Liver (tissue), 9 donors: Measurements from ENCODE around the gene ASTE1. TPM values are rescaled to one million over a fixed set of nuclear protein-coding genes. Genes with fewer than 3 reads are reported as not detected.

Experiments used
- DNase-seq: peaks from one replicate; pipeline ENCODE4 v3.0.0-alpha.2; 2017; ENCODE audit warnings: low spot score
- H3K27ac ChIP-seq, 2 donors: one replicate each; pipeline ENCODE4 v1.7.0; 2013; ENCODE audit warnings: inconsistent platforms in 2 of 2, low read length in 2 of 2, control low read depth in 1 of 2, low read depth in 1 of 2, mild to moderate bottlenecking in 1 of 2
- H3K27me3 ChIP-seq, 4 donors: one replicate each; pipeline versions ENCODE4 v1.6.1 to v1.7.0; 2013; ENCODE audit warnings: low read length in 3 of 4, inconsistent platforms in 1 of 4, mild to moderate bottlenecking in 1 of 4, moderate library complexity in 1 of 4; ENCODE audit not compliant: control insufficient read depth in 4 of 4, insufficient read depth in 4 of 4
- H3K36me3 ChIP-seq, 4 donors: one replicate each; pipeline versions ENCODE4 v1.6.1 to v1.7.0; 2013; ENCODE audit warnings: low read length in 3 of 4, mild to moderate bottlenecking in 3 of 4, low read depth in 1 of 4, moderate library complexity in 1 of 4; ENCODE audit not compliant: control insufficient read depth in 4 of 4, insufficient read depth in 3 of 4
- H3K4me1 ChIP-seq, 4 donors: one replicate each; pipeline versions ENCODE4 v1.6.1 to v1.7.0; 2013; ENCODE audit warnings: low read length in 3 of 4, mild to moderate bottlenecking in 3 of 4, moderate library complexity in 1 of 4; ENCODE audit not compliant: control insufficient read depth in 4 of 4, insufficient read depth in 4 of 4
- H3K4me3 ChIP-seq, 3 donors: one replicate each; pipeline versions ENCODE4 v1.6.1 to v1.7.0; 2013; ENCODE audit warnings: low read length in 3 of 3, control low read depth in 1 of 3, low read depth in 1 of 3, mild to moderate bottlenecking in 1 of 3
- H3K9ac ChIP-seq, 2 donors: one replicate each; pipeline ENCODE4 v1.7.0; 2013; ENCODE audit warnings: low read length in 2 of 2, mild to moderate bottlenecking in 2 of 2, moderate library complexity in 2 of 2, control low read depth in 1 of 2, low read depth in 1 of 2
- H3K9me3 ChIP-seq, 4 donors: one replicate each; pipeline versions ENCODE4 v1.6.1 to v1.7.0; 2013; ENCODE audit warnings: low read length in 3 of 4; ENCODE audit not compliant: control insufficient read depth in 4 of 4
- EGR1 ChIP-seq, 2 donors: IDR thresholded peaks; 2 replicates each; pipeline ENCODE4 v1.6.1; 2016 to 2018; ENCODE audit warnings: antibody characterized with exemption in 2 of 2, low read depth in 2 of 2
- FOXA2 ChIP-seq: IDR thresholded peaks from 2 replicates; pipeline ENCODE4 v1.6.1; 2016; ENCODE audit warnings: antibody characterized with exemption
- HNF4G ChIP-seq: IDR thresholded peaks from 2 replicates; pipeline ENCODE4 v1.6.1; 2016; ENCODE audit warnings: antibody characterized with exemption
- RAD21 ChIP-seq, 2 donors: IDR thresholded peaks; 2 replicates each; pipeline ENCODE4 v1.6.1; 2016; ENCODE audit warnings: antibody characterized with exemption in 2 of 2, mild to moderate bottlenecking in 2 of 2
- SP1 ChIP-seq: IDR thresholded peaks from 2 replicates; pipeline ENCODE4 v1.6.1; 2018; ENCODE audit warnings: antibody characterized with exemption, mild to moderate bottlenecking
- TAF1 ChIP-seq: conservative IDR thresholded peaks from 2 replicates; pipeline ENCODE4 v1.6.1; 2016; ENCODE audit warnings: antibody characterized with exemption, mild to moderate bottlenecking
- WGBS: extraction: QIAGEN DNeasy Blood & Tissue Kit; methylation state at CpG from one replicate; pipeline ENCODE4 v1.1.7; 2013; 5-methylcytosine and 5-hydroxymethylcytosine counted together
- polyA plus RNA-seq, 2 donors: library from polyadenylated mRNA; stranded (reverse) in 1 of 2; unstranded in 1 of 2; fragments of 200-250 nt in 1 of 2; fragments of >200 nt in 1 of 2; fragmentation: Nextera tagmentation in 1 of 2; extraction: Ambion mirVana in 1 of 2; gene quantifications; one replicate each; pipeline versions ENCODE4 v1.2.1 to v1.2.3, GENCODE V29; 2013 to 2015
- total RNA-seq, 2 donors: library from RNA; depleted of rRNA; stranded (reverse); fragments of >200 nt; gene quantifications; one replicate each; pipeline ENCODE4 v1.2.3, GENCODE V29; 2014
- TF ChIP-seq, protein P1 (sequence below): IDR thresholded peaks from 2 replicates; pipeline ENCODE4 v1.6.1; 2016; ENCODE audit warnings: antibody characterized with exemption
- TF ChIP-seq, protein P2 (sequence below): IDR thresholded peaks from 2 replicates; pipeline ENCODE4 v1.6.1; 2016; ENCODE audit warnings: antibody characterized with exemption
- TF ChIP-seq, protein P3 (sequence below): fragments of 150-350 bp; IDR thresholded peaks from 2 replicates; pipeline ENCODE4 v1.5.1; 2017; ENCODE audit warnings: improper control_type of control experiment, low read depth, low read length; ENCODE audit not compliant: missing input control
- TF ChIP-seq, protein P4 (sequence below): IDR thresholded peaks from 2 replicates; pipeline ENCODE4 v1.6.1; 2016; ENCODE audit warnings: antibody characterized with exemption, mild to moderate bottlenecking
- TF ChIP-seq, protein P5 (sequence below): IDR thresholded peaks from 2 replicates; pipeline ENCODE4 v1.6.1; 2016; ENCODE audit warnings: antibody characterized with exemption
- donor health status: healthy.
- donor health status: healthy.
- donor health status: healthy.
- donor health status: healthy.
- donor health status: healthy.

ASTE1 gene
- total and polyA plus RNA-seq, 4 donors = 2.6 to 6.0 (median 5.1) TPM

DNA sequence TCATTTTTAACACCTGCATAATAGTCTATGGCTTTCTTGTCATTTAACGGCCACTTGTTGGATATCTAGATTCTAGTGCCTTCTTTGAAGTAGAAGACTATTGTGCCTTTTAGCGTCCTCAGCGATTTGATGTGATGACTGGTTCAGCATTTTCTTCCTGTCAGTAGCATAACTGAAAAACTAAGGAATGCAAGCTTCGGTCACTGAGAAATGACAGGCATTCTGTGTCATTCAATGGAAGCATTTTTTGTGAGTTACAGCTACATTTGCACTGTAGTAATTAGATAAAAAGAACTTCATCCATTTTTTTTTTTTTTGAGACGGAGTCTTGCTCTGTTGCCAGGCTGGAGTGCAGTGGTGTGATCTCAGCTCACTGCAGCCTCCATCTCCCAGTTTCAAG lies 10.4 kb upstream of the ASTE1 start:
- TF ChIP-seq HNF4G (no peak), EGR1 (IDR thresholded peaks at IDR 0.05; ENCODE audit: low read depth in 2 of 2) (no peak), TAF1 (no peak), FOXA2 (no peak), RAD21 (IDR thresholded peaks at IDR 0.05) (no peak)
- TF ChIP-seq, protein P1, sequence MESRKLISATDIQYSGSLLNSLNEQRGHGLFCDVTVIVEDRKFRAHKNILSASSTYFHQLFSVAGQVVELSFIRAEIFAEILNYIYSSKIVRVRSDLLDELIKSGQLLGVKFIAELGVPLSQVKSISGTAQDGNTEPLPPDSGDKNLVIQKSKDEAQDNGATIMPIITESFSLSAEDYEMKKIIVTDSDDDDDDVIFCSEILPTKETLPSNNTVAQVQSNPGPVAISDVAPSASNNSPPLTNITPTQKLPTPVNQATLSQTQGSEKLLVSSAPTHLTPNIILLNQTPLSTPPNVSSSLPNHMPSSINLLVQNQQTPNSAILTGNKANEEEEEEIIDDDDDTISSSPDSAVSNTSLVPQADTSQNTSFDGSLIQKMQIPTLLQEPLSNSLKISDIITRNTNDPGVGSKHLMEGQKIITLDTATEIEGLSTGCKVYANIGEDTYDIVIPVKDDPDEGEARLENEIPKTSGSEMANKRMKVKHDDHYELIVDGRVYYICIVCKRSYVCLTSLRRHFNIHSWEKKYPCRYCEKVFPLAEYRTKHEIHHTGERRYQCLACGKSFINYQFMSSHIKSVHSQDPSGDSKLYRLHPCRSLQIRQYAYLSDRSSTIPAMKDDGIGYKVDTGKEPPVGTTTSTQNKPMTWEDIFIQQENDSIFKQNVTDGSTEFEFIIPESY = no peak
- TF ChIP-seq, protein P2, sequence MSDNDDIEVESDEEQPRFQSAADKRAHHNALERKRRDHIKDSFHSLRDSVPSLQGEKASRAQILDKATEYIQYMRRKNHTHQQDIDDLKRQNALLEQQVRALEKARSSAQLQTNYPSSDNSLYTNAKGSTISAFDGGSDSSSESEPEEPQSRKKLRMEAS = no peak
- TF ChIP-seq, protein P3, sequence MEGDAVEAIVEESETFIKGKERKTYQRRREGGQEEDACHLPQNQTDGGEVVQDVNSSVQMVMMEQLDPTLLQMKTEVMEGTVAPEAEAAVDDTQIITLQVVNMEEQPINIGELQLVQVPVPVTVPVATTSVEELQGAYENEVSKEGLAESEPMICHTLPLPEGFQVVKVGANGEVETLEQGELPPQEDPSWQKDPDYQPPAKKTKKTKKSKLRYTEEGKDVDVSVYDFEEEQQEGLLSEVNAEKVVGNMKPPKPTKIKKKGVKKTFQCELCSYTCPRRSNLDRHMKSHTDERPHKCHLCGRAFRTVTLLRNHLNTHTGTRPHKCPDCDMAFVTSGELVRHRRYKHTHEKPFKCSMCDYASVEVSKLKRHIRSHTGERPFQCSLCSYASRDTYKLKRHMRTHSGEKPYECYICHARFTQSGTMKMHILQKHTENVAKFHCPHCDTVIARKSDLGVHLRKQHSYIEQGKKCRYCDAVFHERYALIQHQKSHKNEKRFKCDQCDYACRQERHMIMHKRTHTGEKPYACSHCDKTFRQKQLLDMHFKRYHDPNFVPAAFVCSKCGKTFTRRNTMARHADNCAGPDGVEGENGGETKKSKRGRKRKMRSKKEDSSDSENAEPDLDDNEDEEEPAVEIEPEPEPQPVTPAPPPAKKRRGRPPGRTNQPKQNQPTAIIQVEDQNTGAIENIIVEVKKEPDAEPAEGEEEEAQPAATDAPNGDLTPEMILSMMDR = no peak
- TF ChIP-seq, protein P4, sequence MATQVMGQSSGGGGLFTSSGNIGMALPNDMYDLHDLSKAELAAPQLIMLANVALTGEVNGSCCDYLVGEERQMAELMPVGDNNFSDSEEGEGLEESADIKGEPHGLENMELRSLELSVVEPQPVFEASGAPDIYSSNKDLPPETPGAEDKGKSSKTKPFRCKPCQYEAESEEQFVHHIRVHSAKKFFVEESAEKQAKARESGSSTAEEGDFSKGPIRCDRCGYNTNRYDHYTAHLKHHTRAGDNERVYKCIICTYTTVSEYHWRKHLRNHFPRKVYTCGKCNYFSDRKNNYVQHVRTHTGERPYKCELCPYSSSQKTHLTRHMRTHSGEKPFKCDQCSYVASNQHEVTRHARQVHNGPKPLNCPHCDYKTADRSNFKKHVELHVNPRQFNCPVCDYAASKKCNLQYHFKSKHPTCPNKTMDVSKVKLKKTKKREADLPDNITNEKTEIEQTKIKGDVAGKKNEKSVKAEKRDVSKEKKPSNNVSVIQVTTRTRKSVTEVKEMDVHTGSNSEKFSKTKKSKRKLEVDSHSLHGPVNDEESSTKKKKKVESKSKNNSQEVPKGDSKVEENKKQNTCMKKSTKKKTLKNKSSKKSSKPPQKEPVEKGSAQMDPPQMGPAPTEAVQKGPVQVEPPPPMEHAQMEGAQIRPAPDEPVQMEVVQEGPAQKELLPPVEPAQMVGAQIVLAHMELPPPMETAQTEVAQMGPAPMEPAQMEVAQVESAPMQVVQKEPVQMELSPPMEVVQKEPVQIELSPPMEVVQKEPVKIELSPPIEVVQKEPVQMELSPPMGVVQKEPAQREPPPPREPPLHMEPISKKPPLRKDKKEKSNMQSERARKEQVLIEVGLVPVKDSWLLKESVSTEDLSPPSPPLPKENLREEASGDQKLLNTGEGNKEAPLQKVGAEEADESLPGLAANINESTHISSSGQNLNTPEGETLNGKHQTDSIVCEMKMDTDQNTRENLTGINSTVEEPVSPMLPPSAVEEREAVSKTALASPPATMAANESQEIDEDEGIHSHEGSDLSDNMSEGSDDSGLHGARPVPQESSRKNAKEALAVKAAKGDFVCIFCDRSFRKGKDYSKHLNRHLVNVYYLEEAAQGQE = no peak
- TF ChIP-seq, protein P5, sequence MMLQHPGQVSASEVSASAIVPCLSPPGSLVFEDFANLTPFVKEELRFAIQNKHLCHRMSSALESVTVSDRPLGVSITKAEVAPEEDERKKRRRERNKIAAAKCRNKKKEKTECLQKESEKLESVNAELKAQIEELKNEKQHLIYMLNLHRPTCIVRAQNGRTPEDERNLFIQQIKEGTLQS = no peak
- H3K27ac ChIP-seq = no peak overlapping the region
- 87% methylated on average over 5 of the region's 5 CpGs for WGBS
- no peaks in the 10 kb centered on the region for H3K36me3 ChIP-seq
- no peaks in the 10 kb centered on the region for H3K4me1 ChIP-seq
- no peak overlapping the region for H3K9ac ChIP-seq
- no peak overlapping the region for H3K4me3 ChIP-seq
- H3K9me3 ChIP-seq = no peaks in the 10 kb centered on the region
- no peak for DNase-seq
- no peaks in the 10 kb centered on the region for H3K27me3 ChIP-seq

DNA sequence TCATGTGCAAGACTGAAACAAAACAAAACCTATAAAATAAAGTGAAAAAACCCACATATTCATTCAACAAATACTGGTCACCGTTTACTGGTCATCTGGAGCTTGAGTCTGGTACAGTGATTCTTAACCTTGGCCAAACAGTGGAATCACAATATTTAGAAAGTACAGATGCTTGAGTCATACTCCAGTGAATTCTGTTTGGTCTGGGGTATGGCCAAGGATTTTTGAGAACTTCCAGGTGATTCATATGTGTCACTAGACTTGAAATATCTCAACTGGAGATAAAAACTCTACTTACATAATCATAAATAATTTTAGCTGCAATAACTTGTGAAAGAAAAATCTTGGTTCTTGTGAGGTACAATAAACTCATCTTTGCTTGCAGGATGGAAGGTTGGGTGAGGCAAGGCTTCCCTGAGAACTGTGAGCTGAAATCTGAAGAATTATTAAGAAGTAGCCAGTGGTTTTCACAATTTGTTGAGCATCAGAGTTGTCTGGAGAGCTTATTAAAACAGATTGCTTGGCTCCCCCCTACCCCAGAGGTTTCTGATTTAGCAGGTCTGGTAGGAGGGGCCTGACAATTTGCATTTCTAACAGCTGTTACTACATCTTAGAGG lies 9.7 kb upstream of the ASTE1 start:
- 48% methylated on average over 1 of the region's 1 CpG for WGBS
- TF ChIP-seq RAD21 (IDR thresholded peaks at IDR 0.05) (no peak), HNF4G (no peak), SP1 (no peak)

More for the DNA sequence above, 9.7 kb upstream of the ASTE1 start:
- no peak overlapping the region for H3K4me3 ChIP-seq
- H3K27me3 ChIP-seq = no peaks in the 10 kb centered on the region
- H3K27ac ChIP-seq = no peak overlapping the region
- H3K9me3 ChIP-seq = no peaks in the 10 kb centered on the region
- no peak overlapping the region for H3K9ac ChIP-seq
- no peak for DNase-seq
- no peaks in the 10 kb centered on the region for H3K36me3 ChIP-seq
- no peaks in the 10 kb centered on the region for H3K4me1 ChIP-seq
